Measurements from ENCODE around the gene ZBTB7C. TPM values are rescaled to one million over a fixed set of nuclear protein-coding genes. Genes with fewer than 3 reads are reported as not detected.
A peak's percentile ranks its signal among the peaks of the same experiment; 100 is the strongest.

The ZBTB7C gene
- total RNA-seq, 1 donor from 2014 or later, result 0.78 TPM

- no peak for DNase-seq
Observed at GRCh38 chr18:48250918-48251317, 158.3 kb downstream of the ZBTB7C start.

GRCh38 chr18:48250362-48250907 lies 158.7 kb downstream of the ZBTB7C start:
- no peak for DNase-seq

- no peak for DNase-seq
Observed at GRCh38 chr18:48249854-48250253, 159.3 kb downstream of the ZBTB7C start.

- DNase-seq, result no peak
Observed at GRCh38 chr18:48244530-48244929, 164.7 kb downstream of the ZBTB7C start.

GRCh38 chr18:48238636-48239035 lies 170.5 kb downstream of the ZBTB7C start:
- no peak for DNase-seq

GRCh38 chr18:48238206-48238605 lies 171.0 kb downstream of the ZBTB7C start:
- DNase-seq, result no peak

GRCh38 chr18:48236822-48237221 lies 172.4 kb downstream of the ZBTB7C start:
- no peak for DNase-seq

- no peak for DNase-seq
Observed at GRCh38 chr18:48230467-48231113, 178.6 kb downstream of the ZBTB7C start.

- DNase-seq, result no peak
Observed at GRCh38 chr18:48229552-48229981, 179.6 kb downstream of the ZBTB7C start.

GRCh38 chr18:48228841-48229240 lies 180.3 kb downstream of the ZBTB7C start:
- DNase-seq, result no peak

- DNase-seq, result no peak
Observed at GRCh38 chr18:48228301-48228715, 180.9 kb downstream of the ZBTB7C start.

- DNase-seq, result no peak
Observed at GRCh38 chr18:48227206-48227605, 182.0 kb downstream of the ZBTB7C start.

GRCh38 chr18:48226401-48226800 lies 182.8 kb downstream of the ZBTB7C start:
- no peak for DNase-seq

GRCh38 chr18:48222118-48222517 lies 187.1 kb downstream of the ZBTB7C start:
- DNase-seq, result peak; percentile 10

GRCh38 chr18:48219810-48220499 lies 189.2 kb downstream of the ZBTB7C start:
- no peak for DNase-seq

- DNase-seq, result no peak
Observed at GRCh38 chr18:48219037-48219809, 190.0 kb downstream of the ZBTB7C start.

GRCh38 chr18:48218285-48219022 lies 190.7 kb downstream of the ZBTB7C start:
- DNase-seq, result no peak

- no peak for DNase-seq
Observed at GRCh38 chr18:48217258-48218250, 191.6 kb downstream of the ZBTB7C start.

GRCh38 chr18:48216639-48217257 lies 192.4 kb downstream of the ZBTB7C start:
- no peak for DNase-seq

- no peak for DNase-seq
Observed at GRCh38 chr18:48215876-48216638, 193.1 kb downstream of the ZBTB7C start.
